ENCODE data around the gene PRKCH. TPM values are rescaled to one million over a fixed set of nuclear protein-coding genes. Genes with fewer than 3 reads are reported as not detected.

Gene PRKCH
- polyA plus RNA-seq (2013, experiment 1 of 2): 23.9 TPM
- polyA plus RNA-seq (2013, experiment 2 of 2): 20.8 TPM

DNA sequence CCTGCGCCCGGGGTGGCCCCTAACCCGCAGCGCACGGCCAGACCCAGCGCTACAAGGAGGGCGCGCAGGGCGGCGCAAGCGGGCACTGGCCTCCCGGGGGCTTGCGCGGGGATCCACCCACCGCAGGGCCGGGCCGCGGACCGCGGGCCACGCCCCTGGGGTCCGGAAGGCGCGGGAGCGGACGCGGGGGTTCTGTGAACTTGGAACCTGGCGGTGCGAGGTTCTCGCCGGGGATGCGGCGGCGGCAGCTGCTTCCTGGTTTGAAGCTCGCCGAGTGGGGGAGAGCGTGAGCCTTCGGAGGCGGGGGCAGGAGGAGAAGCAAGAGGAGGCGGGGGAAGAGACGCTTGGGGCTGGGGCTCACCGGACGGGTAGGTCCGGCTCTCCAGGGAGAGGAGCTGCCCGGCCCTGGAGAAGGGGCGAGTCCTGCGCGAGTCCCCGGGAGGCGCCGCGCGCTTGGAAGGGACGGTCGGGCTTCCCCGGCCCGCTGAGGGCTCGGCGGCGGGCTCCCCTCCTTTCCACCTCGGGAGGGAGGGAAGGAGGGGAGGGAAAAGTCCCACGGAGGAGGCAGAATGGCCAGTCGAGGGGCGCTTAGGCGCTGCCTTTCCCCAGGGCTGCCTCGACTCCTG is at the start of gene PRKCH:
PRKCH (plus strand) TSS at position 195 of the 626 bp plus-strand sequence. CDS start 523 bp downstream, outside the sequence.
- WGBS, 2 experiments (ENCODE audit: insufficient coverage in 2 of 2): 0 to 1% methylated on average over 44 to 58 of the region's 66 CpGs
- Histone ChIP-seq H3K27ac (ENCODE audit: low read depth, low read length, severe bottlenecking) (no peak within 1 kb of the TSS), H3K9me3 (ENCODE audit: control insufficient read depth, low read length) (no peaks in the 10 kb centered on the region), H3K36me3 (ENCODE audit: control insufficient read depth, insufficient read depth, low read length) (no peaks in the 10 kb centered on the region), H3K4me3 (ENCODE audit: extremely low read depth, insufficient read depth, low read length, poor library complexity, severe bottlenecking) (peak within 1 kb of the TSS; percentile 56), H3K4me1 (ENCODE audit: control insufficient read depth, insufficient read depth, low read length, poor library complexity, severe bottlenecking) (no peaks in the 10 kb centered on the region)

DNA sequence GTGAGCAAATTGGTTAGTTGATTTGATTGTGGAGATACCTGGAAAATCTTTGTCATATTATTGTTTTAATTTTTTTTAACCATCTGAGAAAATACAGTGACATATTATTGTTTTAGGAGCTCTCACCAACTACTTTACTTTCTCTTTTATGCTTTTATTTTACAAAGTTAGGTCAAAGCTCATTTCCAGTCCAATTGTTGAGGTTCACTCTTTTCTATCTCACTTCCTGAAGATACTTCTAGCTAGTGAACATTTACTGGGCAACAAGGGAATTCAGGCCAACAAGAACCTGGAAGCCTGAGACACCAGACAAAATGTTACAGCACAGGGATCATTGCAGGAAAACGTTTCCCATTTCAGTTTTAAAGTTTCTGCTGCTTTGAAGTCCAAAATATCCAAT is 44.1 kb upstream of the PRKCH start:
- Histone ChIP-seq H3K9me3 (ENCODE audit: control insufficient read depth, low read length) (no peaks in the 10 kb centered on the region), H3K27ac (ENCODE audit: low read depth, low read length, severe bottlenecking) (no peak overlapping the region), H3K4me1 (ENCODE audit: control insufficient read depth, insufficient read depth, low read length, poor library complexity, severe bottlenecking) (no peaks in the 10 kb centered on the region), H3K36me3 (ENCODE audit: control insufficient read depth, insufficient read depth, low read length) (no peaks in the 10 kb centered on the region), H3K4me3 (ENCODE audit: extremely low read depth, insufficient read depth, low read length, poor library complexity, severe bottlenecking) (no peak overlapping the region)
- WGBS, 2 experiments (ENCODE audit: insufficient coverage in 2 of 2): 60% methylated on average over 1 of the region's 1 CpG; no CpG with 5 or more reads in 1 of the 2 experiments

DNA sequence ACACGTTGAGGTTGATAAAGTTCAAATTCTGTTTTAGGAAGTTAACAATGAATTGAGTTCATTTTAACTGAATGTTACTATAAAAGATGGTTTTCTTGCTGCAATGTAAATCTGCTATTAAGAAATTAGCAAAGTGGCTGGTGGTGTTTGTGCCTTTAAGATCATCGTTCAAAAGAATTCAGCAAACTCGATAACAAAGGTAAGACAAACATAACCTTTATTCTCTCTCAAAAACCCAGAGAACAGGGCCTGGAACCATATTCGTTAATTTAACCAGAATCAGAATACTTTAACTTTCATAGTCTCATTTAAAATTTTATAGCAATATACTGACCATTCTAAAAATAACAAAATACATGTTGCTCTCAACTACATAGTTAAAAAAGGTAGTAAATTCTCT is 43.6 kb upstream of the PRKCH start:
- WGBS, 2 experiments (ENCODE audit: insufficient coverage in 2 of 2): 75 to 100% methylated on average over 1 to 4 of the region's 4 CpGs
- Histone ChIP-seq H3K9me3 (ENCODE audit: control insufficient read depth, low read length) (no peaks in the 10 kb centered on the region), H3K4me1 (ENCODE audit: control insufficient read depth, insufficient read depth, low read length, poor library complexity, severe bottlenecking) (no peaks in the 10 kb centered on the region), H3K27ac (ENCODE audit: low read depth, low read length, severe bottlenecking) (no peak overlapping the region), H3K4me3 (ENCODE audit: extremely low read depth, insufficient read depth, low read length, poor library complexity, severe bottlenecking) (no peak overlapping the region), H3K36me3 (ENCODE audit: control insufficient read depth, insufficient read depth, low read length) (no peaks in the 10 kb centered on the region)

DNA sequence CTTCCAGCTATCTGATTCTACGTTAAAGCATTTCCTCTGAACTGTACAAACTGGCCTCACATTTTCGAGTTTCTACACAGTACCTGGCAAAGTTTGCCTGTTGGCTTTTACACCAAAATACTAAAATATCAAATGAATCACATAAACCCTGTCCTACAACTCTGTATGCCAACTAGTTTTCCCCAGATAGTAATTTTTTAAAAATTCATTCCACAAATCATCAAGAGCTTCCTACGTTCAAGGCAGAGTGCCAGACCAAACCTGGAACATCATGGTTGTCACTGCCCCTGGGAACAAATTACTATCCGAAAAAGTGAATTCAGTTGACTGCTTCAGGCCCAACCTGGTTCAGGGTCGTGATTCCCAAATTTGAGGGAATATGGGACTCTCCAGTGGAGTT is 42.3 kb upstream of the PRKCH start:
- H3K9me3 ChIP-seq (ENCODE audit: control insufficient read depth, low read length): no peaks in the 10 kb centered on the region
- H3K36me3 ChIP-seq (ENCODE audit: control insufficient read depth, insufficient read depth, low read length): no peaks in the 10 kb centered on the region
- WGBS, 2 experiments (ENCODE audit: insufficient coverage in 2 of 2): 90 to 91% methylated on average over 5 of the region's 5 CpGs
- H3K4me1 ChIP-seq (ENCODE audit: control insufficient read depth, insufficient read depth, low read length, poor library complexity, severe bottlenecking): no peaks in the 10 kb centered on the region
- no peak overlapping the region for H3K4me3 ChIP-seq (ENCODE audit: extremely low read depth, insufficient read depth, low read length, poor library complexity, severe bottlenecking)
- no peak overlapping the region for H3K27ac ChIP-seq (ENCODE audit: low read depth, low read length, severe bottlenecking)

DNA sequence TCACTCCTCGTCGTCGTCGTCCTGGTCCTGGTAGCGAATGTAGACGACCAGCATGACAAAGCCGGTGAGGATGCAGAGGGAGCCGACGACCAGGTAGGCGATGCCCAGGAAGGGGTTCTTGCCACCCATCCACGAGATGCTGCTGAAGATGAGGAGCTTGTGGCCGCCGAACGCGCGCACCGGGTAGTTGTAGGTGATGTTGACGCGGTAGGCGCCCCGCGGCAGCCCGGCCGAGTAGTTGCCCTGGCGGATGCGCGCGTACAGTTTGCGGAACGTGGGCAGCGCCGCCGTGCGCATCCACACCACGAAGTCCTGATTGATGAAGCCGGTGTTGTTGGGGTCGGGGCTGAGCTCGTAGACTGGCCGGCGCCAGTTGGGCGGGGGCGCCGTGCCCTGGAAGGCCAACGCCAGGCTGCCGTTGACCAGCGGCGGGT is 41.3 kb upstream of the PRKCH start:
- Histone ChIP-seq H3K9me3 (ENCODE audit: control insufficient read depth, low read length) (no peaks in the 10 kb centered on the region), H3K27ac (ENCODE audit: low read depth, low read length, severe bottlenecking) (no peak overlapping the region), H3K36me3 (ENCODE audit: control insufficient read depth, insufficient read depth, low read length) (no peaks in the 10 kb centered on the region), H3K4me3 (ENCODE audit: extremely low read depth, insufficient read depth, low read length, poor library complexity, severe bottlenecking) (peak overlapping the region; percentile 35), H3K4me1 (ENCODE audit: control insufficient read depth, insufficient read depth, low read length, poor library complexity, severe bottlenecking) (no peaks in the 10 kb centered on the region)
- 24 to 31% methylated on average over 47 of the region's 47 CpGs for WGBS, 2 experiments (ENCODE audit: insufficient coverage in 2 of 2)

DNA sequence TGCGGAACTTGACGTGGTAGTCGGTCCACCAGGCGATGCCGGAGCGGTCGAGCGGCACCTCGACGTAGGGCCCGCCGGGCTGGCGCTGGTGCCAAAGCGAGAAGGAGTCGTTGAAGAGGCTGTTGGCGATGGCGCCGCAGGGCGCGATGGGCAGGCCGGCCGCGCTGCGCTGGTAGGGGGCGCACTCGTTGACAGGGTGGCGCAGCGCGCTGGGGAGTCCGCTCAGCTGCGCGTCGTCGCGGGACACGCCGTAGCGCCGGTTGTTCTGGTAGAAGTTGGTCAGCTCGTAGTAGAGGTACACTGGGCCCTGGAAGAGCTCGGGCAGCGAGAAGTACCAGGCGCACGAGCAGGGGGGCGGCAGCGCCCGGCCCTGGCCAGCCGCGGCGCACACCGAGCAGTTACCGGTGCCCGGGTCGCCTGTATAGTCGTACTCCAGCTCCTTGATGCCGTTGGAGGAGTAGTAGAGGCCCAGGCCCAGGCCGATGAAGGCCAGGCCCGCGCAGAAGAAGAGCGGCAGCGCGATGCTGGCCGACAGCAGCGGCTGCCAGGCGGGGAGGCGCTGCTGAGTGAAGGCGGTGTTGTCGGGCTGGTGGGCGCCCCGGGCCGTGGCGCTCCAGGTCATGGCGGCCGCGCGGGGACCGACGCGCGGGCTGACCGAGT is 40.7 kb upstream of the PRKCH start:
- peak overlapping the region; percentile 35 for H3K4me3 ChIP-seq (ENCODE audit: extremely low read depth, insufficient read depth, low read length, poor library complexity, severe bottlenecking)
- H3K4me1 ChIP-seq (ENCODE audit: control insufficient read depth, insufficient read depth, low read length, poor library complexity, severe bottlenecking): no peaks in the 10 kb centered on the region
- WGBS, 2 experiments (ENCODE audit: insufficient coverage in 2 of 2): 4 to 6% methylated on average over 62 to 76 of the region's 81 CpGs
- no peaks in the 10 kb centered on the region for H3K36me3 ChIP-seq (ENCODE audit: control insufficient read depth, insufficient read depth, low read length)
- no peak overlapping the region for H3K27ac ChIP-seq (ENCODE audit: low read depth, low read length, severe bottlenecking)
- no peaks in the 10 kb centered on the region for H3K9me3 ChIP-seq (ENCODE audit: control insufficient read depth, low read length)

DNA sequence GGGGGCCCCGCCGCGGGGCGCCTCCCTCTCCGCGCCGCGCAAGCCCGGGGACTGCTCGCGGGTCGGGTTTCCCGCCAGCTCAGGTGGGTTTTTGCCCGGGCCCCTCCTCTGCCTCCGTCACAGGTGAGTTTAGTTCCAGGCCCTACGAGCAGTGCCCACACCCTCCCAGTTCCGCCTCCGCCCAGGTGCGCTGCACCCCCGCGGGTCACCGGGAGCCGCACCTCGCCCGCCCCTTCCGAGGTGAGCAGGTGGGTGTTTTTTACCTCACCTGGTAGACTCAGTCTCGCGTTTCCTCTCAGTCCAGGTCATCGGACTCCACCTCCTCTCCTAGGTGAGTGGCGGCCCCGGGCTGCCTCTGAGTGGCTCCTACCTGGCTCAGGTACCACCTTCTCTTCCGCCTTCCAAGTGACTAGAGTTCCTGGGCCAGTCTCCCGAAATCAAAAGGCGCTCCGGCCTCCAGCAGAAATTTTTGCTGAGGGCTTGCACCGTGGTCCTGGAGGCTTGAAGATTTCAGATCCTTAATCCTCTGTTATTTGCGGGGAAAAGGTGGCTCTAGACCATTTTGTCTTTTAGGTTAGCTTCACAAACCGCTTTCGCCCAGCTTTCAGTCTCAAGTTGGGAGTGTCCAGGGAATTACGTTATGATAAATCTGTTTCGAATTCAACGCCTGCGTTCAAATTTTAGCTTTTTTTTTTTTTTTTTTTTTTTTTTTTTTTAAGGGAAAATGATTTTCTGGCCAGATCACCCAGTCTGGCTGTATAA is 40.0 kb upstream of the PRKCH start, which contains the start of gene TMEM30B:
TMEM30B (minus strand) TSS at position 153 of the 762 bp plus-strand sequence. CDS start 191 bp downstream, outside the sequence.
- Histone ChIP-seq H3K9me3 (ENCODE audit: control insufficient read depth, low read length) (no peaks in the 10 kb centered on the region), H3K4me1 (ENCODE audit: control insufficient read depth, insufficient read depth, low read length, poor library complexity, severe bottlenecking) (no peaks in the 10 kb centered on the region), H3K36me3 (ENCODE audit: control insufficient read depth, insufficient read depth, low read length) (no peaks in the 10 kb centered on the region), H3K4me3 (ENCODE audit: extremely low read depth, insufficient read depth, low read length, poor library complexity, severe bottlenecking) (peak within 1 kb of the TSS; percentile 35), H3K27ac (ENCODE audit: low read depth, low read length, severe bottlenecking) (no peak within 1 kb of the TSS)
- WGBS, 2 experiments (ENCODE audit: insufficient coverage in 2 of 2): 20 to 43% methylated on average over 20 to 29 of the region's 43 CpGs

DNA sequence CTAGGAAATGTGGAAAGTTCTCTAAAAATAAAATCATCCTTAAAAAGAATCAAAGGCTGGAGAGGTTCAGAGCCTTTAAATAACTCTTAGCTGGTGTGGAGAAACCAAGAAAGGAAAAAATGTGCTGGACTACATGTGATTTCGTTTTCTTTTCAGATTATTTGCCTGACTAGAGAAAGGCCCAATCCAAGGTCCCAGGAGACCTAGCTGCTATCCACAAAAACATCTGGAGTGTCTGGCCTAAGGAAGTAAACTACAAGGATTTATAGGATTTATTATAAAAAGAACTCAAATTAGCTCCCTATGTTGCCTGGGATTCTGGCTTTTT is 39.5 kb upstream of the PRKCH start:
- no peaks in the 10 kb centered on the region for H3K9me3 ChIP-seq (ENCODE audit: control insufficient read depth, low read length)
- 80 to 88% methylated on average over 1 of the region's 1 CpG for WGBS, 2 experiments (ENCODE audit: insufficient coverage in 2 of 2)
- no peaks in the 10 kb centered on the region for H3K36me3 ChIP-seq (ENCODE audit: control insufficient read depth, insufficient read depth, low read length)
- H3K4me1 ChIP-seq (ENCODE audit: control insufficient read depth, insufficient read depth, low read length, poor library complexity, severe bottlenecking): no peaks in the 10 kb centered on the region
- no peak overlapping the region for H3K4me3 ChIP-seq (ENCODE audit: extremely low read depth, insufficient read depth, low read length, poor library complexity, severe bottlenecking)
- H3K27ac ChIP-seq (ENCODE audit: low read depth, low read length, severe bottlenecking): no peak overlapping the region

DNA sequence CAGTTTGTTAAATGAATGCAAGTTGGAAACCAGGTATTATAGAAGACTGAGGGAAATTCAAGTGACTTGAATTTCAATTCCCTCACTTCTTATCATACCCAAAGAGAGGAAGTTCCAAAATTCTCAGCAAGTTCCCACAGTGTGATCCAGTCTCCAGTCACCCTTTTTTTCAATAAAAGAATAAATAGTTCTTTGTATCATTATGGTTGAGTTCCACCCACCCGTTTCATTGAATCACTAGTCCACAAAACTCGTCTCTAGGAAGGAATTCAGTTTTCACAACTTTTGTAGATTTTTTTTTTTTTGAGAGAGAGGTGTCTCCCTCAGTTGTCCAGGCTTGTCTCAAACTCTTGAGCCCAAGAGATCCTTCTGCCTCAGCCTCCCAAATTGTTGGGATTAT is 38.6 kb upstream of the PRKCH start:
- WGBS, 2 experiments (ENCODE audit: insufficient coverage in 2 of 2): 60% methylated on average over 1 of the region's 2 CpGs; no CpG with 5 or more reads in 1 of the 2 experiments
- H3K9me3 ChIP-seq (ENCODE audit: control insufficient read depth, low read length): no peaks in the 10 kb centered on the region
- no peak overlapping the region for H3K27ac ChIP-seq (ENCODE audit: low read depth, low read length, severe bottlenecking)
- H3K4me1 ChIP-seq (ENCODE audit: control insufficient read depth, insufficient read depth, low read length, poor library complexity, severe bottlenecking): no peaks in the 10 kb centered on the region
- no peak overlapping the region for H3K4me3 ChIP-seq (ENCODE audit: extremely low read depth, insufficient read depth, low read length, poor library complexity, severe bottlenecking)
- H3K36me3 ChIP-seq (ENCODE audit: control insufficient read depth, insufficient read depth, low read length): no peaks in the 10 kb centered on the region

DNA sequence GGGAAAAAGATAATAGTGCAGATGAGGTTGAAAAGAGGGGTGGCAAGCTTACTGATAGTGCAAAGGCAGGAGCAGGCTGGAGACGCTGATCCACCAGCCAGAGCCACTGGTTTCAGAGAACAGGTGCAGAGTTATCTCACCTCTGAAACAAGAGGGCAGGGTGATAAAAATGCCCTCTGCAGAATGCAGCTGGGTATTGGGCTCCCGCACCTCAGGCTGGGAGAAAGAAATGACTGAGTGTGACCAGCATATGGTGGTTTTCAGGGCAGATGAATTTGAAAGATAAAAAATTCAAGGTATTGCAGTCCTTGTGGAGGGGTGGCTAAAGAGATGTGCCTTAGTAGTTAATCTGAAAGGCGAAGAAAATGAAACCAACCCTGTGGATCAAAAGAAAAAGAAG is 37.4 kb upstream of the PRKCH start:
- 92 to 93% methylated on average over 3 of the region's 3 CpGs for WGBS, 2 experiments (ENCODE audit: insufficient coverage in 2 of 2)
- Histone ChIP-seq H3K27ac (ENCODE audit: low read depth, low read length, severe bottlenecking) (no peak overlapping the region), H3K4me1 (ENCODE audit: control insufficient read depth, insufficient read depth, low read length, poor library complexity, severe bottlenecking) (no peaks in the 10 kb centered on the region), H3K36me3 (ENCODE audit: control insufficient read depth, insufficient read depth, low read length) (no peaks in the 10 kb centered on the region), H3K4me3 (ENCODE audit: extremely low read depth, insufficient read depth, low read length, poor library complexity, severe bottlenecking) (no peak overlapping the region), H3K9me3 (ENCODE audit: control insufficient read depth, low read length) (no peaks in the 10 kb centered on the region)

All from mesodermal cell (in vitro differentiated cells).